AG08395 (cell line): ENCODE measurements around the gene RASGRP1.

Experiments used
- DNase-seq: peaks from one replicate; pipeline ENCODE4 v3.0.0; 2012; ENCODE audit warnings: mixed read lengths, low spot score

RASGRP1 gene

GRCh38 chr15:38504680-38505467 is 59.7 kb downstream of the RASGRP1 start:
- DNase-seq = no peak

GRCh38 chr15:38503496-38503895 is 61.1 kb downstream of the RASGRP1 start:
- DNase-seq = no peak

- no peak for DNase-seq
Observed at GRCh38 chr15:38499651-38500050, 65.0 kb downstream of the RASGRP1 start.

GRCh38 chr15:38496151-38496550 is 68.5 kb downstream of the RASGRP1 start:
- DNase-seq = no peak

GRCh38 chr15:38490242-38490922 is 74.2 kb downstream of the RASGRP1 start:
- peak; percentile 5 for DNase-seq

GRCh38 chr15:38487378-38487777 is 77.2 kb downstream of the RASGRP1 start:
- no peak for DNase-seq

- no peak for DNase-seq
Observed at GRCh38 chr15:38486936-38487335, 77.7 kb downstream of the RASGRP1 start.

- DNase-seq = no peak
Observed at GRCh38 chr15:38482572-38482971, 82.0 kb downstream of the RASGRP1 start.

GRCh38 chr15:38481761-38482160 is 82.9 kb downstream of the RASGRP1 start:
- DNase-seq = no peak

GRCh38 chr15:38481113-38481512 is 83.5 kb downstream of the RASGRP1 start:
- no peak for DNase-seq

GRCh38 chr15:38479756-38480155 is 84.9 kb downstream of the RASGRP1 start:
- no peak for DNase-seq

- DNase-seq = no peak
Observed at GRCh38 chr15:38479266-38479665, 85.3 kb downstream of the RASGRP1 start.

- no peak for DNase-seq
Observed at GRCh38 chr15:38477637-38478036, 87.0 kb downstream of the RASGRP1 start.

GRCh38 chr15:38476120-38476519 is 88.5 kb downstream of the RASGRP1 start:
- DNase-seq = no peak

GRCh38 chr15:38475361-38475760 is 89.3 kb downstream of the RASGRP1 start:
- no peak for DNase-seq

GRCh38 chr15:38474155-38474757 is 90.4 kb downstream of the RASGRP1 start:
- DNase-seq = peak; percentile 75

- no peak for DNase-seq
Observed at GRCh38 chr15:38471974-38472373, 92.6 kb downstream of the RASGRP1 start.

- DNase-seq = no peak
Observed at GRCh38 chr15:38470816-38471215, 93.8 kb downstream of the RASGRP1 start.

GRCh38 chr15:38464675-38465074 is 99.9 kb downstream of the RASGRP1 start:
- no peak for DNase-seq

GRCh38 chr15:38463893-38464292 is 100.7 kb downstream of the RASGRP1 start:
- no peak for DNase-seq

- DNase-seq = peak; percentile 24
Observed at GRCh38 chr15:38461066-38461833, 103.4 kb downstream of the RASGRP1 start.

GRCh38 chr15:38460543-38460942 is 104.1 kb downstream of the RASGRP1 start:
- DNase-seq = no peak
